H9 (cell line): ENCODE measurements around the gene ARFIP1. TPM values are rescaled to one million over a fixed set of nuclear protein-coding genes. Genes with fewer than 3 reads are reported as not detected.

ENCODE experiments used
- DNase-seq: peaks from one replicate; pipeline ENCODE4 v3.0.0-alpha.2; 2017
- H2AFZ ChIP-seq: one replicate; pipeline ENCODE4 v1.6.1; 2013; ENCODE audit warnings: mild to moderate bottlenecking, low read length, control low read depth, moderate library complexity
- H2AK5ac ChIP-seq: 2 replicates; pipeline ENCODE4 v1.6.1; 2013; ENCODE audit warnings: low read length, control low read depth, mixed read lengths; ENCODE audit not compliant: insufficient read length
- H2BK120ac ChIP-seq: one replicate; pipeline ENCODE4 v1.6.1; 2013; ENCODE audit warnings: low read depth, mild to moderate bottlenecking, low read length, control low read depth, inconsistent platforms; ENCODE audit not compliant: poor library complexity, severe bottlenecking
- H2BK12ac ChIP-seq: 2 replicates; pipeline ENCODE4 v1.6.1; 2013; ENCODE audit warnings: low read length, control low read depth, mixed read lengths, low read depth; ENCODE audit not compliant: insufficient read length
- H2BK15ac ChIP-seq: 2 replicates; pipeline ENCODE4 v1.6.1; 2013; ENCODE audit warnings: low read depth, low read length, control low read depth
- H2BK20ac ChIP-seq: one replicate; pipeline ENCODE4 v1.6.1; 2013; ENCODE audit warnings: low read depth, mild to moderate bottlenecking, low read length, control low read depth, inconsistent platforms; ENCODE audit not compliant: poor library complexity, severe bottlenecking
- H2BK5ac ChIP-seq: 2 replicates; pipeline ENCODE4 v1.6.1; 2013; ENCODE audit warnings: low read length, control low read depth, mixed read lengths; ENCODE audit not compliant: insufficient read length
- H3K14ac ChIP-seq: 2 replicates; pipeline ENCODE4 v1.6.1; 2013; ENCODE audit warnings: low read length, control low read depth; ENCODE audit not compliant: insufficient read depth
- H3K18ac ChIP-seq: 2 replicates; pipeline ENCODE4 v1.6.1; 2013; ENCODE audit warnings: low read depth, mild to moderate bottlenecking, mixed read lengths, low read length, control low read depth; ENCODE audit not compliant: insufficient read length
- H3K23ac ChIP-seq: 2 replicates; pipeline ENCODE4 v1.6.1; 2013; ENCODE audit warnings: low read length, control low read depth, mixed read lengths, low read depth; ENCODE audit not compliant: insufficient read length
- H3K23me2 ChIP-seq: 2 replicates; pipeline ENCODE4 v1.6.1; 2013; ENCODE audit warnings: low read depth, mild to moderate bottlenecking, mixed read lengths, low read length, control low read depth; ENCODE audit not compliant: insufficient read length, poor library complexity, severe bottlenecking
- H3K27ac ChIP-seq: 2 replicates; pipeline ENCODE4 v1.5.1; 2013; ENCODE audit warnings: low read length, control low read depth, mixed read lengths, low read depth; ENCODE audit not compliant: insufficient read length
- H3K27me3 ChIP-seq: 2 replicates; pipeline ENCODE4 v1.6.1; 2013; ENCODE audit warnings: low read length, control low read depth, inconsistent platforms; ENCODE audit not compliant: insufficient read depth
- H3K4ac ChIP-seq: 2 replicates; pipeline ENCODE4 v1.6.1; 2013; ENCODE audit warnings: low read depth, mild to moderate bottlenecking, control low read depth, inconsistent platforms, low read length, moderate library complexity
- H3K4me1 ChIP-seq: 2 replicates; pipeline ENCODE4 v1.6.1; 2013; ENCODE audit warnings: low read length, control low read depth, inconsistent platforms; ENCODE audit not compliant: insufficient read depth
- H3K4me2 ChIP-seq: 2 replicates; pipeline ENCODE4 v1.6.1; 2013; ENCODE audit warnings: low read length, control low read depth, mixed read lengths; ENCODE audit not compliant: insufficient read length, insufficient read depth
- H3K56ac ChIP-seq: 2 replicates; pipeline ENCODE4 v1.6.1; 2013; ENCODE audit warnings: low read depth, mild to moderate bottlenecking, mixed read lengths, low read length, control low read depth; ENCODE audit not compliant: insufficient read length
- H3K79me1 ChIP-seq: 2 replicates; pipeline ENCODE4 v1.6.1; 2013; ENCODE audit warnings: low read depth, mild to moderate bottlenecking, moderate library complexity, low read length, control low read depth, inconsistent platforms; ENCODE audit not compliant: insufficient read depth, poor library complexity, severe bottlenecking
- H3K79me2 ChIP-seq: 2 replicates; pipeline ENCODE4 v1.6.1; 2013; ENCODE audit warnings: low read length, control low read depth, inconsistent platforms; ENCODE audit not compliant: insufficient read depth
- H3K9ac ChIP-seq: 2 replicates; pipeline ENCODE4 v1.6.1; 2013; ENCODE audit warnings: low read length, control low read depth, mixed read lengths; ENCODE audit not compliant: insufficient read length; ENCODE audit errors: extremely low read depth
- H3K9me3 ChIP-seq: one replicate; pipeline ENCODE4 v1.6.1; 2013; ENCODE audit warnings: low read depth, low read length, inconsistent platforms; ENCODE audit not compliant: control insufficient read depth
- H3T11ph ChIP-seq: one replicate; pipeline ENCODE4 v1.6.1; 2013; ENCODE audit warnings: mild to moderate bottlenecking, low read length, control low read depth, inconsistent platforms
- H4K20me1 ChIP-seq: one replicate; pipeline ENCODE4 v1.6.1; 2013; ENCODE audit not compliant: control insufficient read depth, insufficient read length, insufficient read depth
- H4K5ac ChIP-seq: 2 replicates; pipeline ENCODE4 v1.6.1; 2013; ENCODE audit warnings: low read depth, mild to moderate bottlenecking, mixed read lengths, low read length, control low read depth; ENCODE audit not compliant: insufficient read length
- H4K8ac ChIP-seq: replicated peaks from 2 replicates; pipeline ENCODE4 v1.6.1; 2013; ENCODE audit warnings: low read length, control low read depth, mixed read lengths, low read depth; ENCODE audit not compliant: insufficient read length
- H4K91ac ChIP-seq: 2 replicates; pipeline ENCODE4 v1.6.1; 2013; ENCODE audit warnings: low read depth, mild to moderate bottlenecking, moderate library complexity, mixed read lengths, low read length, control low read depth; ENCODE audit not compliant: insufficient read length
- H3K27ac Mint-ChIP-seq, 3 experiments: 2 replicates in 2 of 3; 3 replicates in 1 of 3; pipeline ENCODE4 v1.8.0; 2020 to 2021; ENCODE audit warnings: mixed read lengths in 3 of 3, mild to moderate bottlenecking in 1 of 3, moderate library complexity in 1 of 3
- H3K27me3 Mint-ChIP-seq: 2 replicates; pipeline ENCODE4 v1.8.0; 2021; ENCODE audit warnings: low read depth, mild to moderate bottlenecking, moderate library complexity, mixed read lengths
- H3K36me3 Mint-ChIP-seq, 3 experiments: 2 replicates in 2 of 3; 3 replicates in 1 of 3; pipeline ENCODE4 v1.8.0; 2020 to 2021; ENCODE audit warnings: low read depth in 3 of 3, mixed read lengths in 3 of 3; ENCODE audit not compliant: insufficient read depth in 1 of 3
- H3K4me1 Mint-ChIP-seq, 2 experiments: 2 replicates each; pipeline ENCODE4 v1.8.0; 2020; ENCODE audit warnings: mixed read lengths in 2 of 2
- H3K4me3 Mint-ChIP-seq, 2 experiments: 2 replicates in 1 of 2; 3 replicates in 1 of 2; pipeline ENCODE4 v1.8.0; 2020 to 2021; ENCODE audit warnings: mild to moderate bottlenecking in 2 of 2, mixed read lengths in 2 of 2, moderate library complexity in 1 of 2
- H3K9me3 Mint-ChIP-seq, 2 experiments: 2 replicates in 1 of 2; 3 replicates in 1 of 2; pipeline ENCODE4 v1.8.0; 2020; ENCODE audit warnings: mild to moderate bottlenecking in 2 of 2, mixed read lengths in 2 of 2, moderate library complexity in 1 of 2
- WGBS: extraction: QIAGEN DNeasy Blood & Tissue Kit; methylation state at CpG from one replicate; pipeline ENCODE4 v1.1.7; 2013; ENCODE audit warnings: missing lambda C conversion rate, low lambda C conversion rate, mixed read lengths; ENCODE audit not compliant: insufficient read length; ENCODE audit errors: extremely low coverage; 5-methylcytosine and 5-hydroxymethylcytosine counted together
- total RNA-seq: library from RNA; stranded (reverse); gene quantifications from 2 replicates; pipeline ENCODE4 v1.2.1, GENCODE V29; 2021
- TF ChIP-seq, protein P1 (sequence below): fragments of 200-600 bp; sonication (generic); conservative IDR thresholded peaks from 3 replicates; pipeline ENCODE4 v1.8.0; 2021; ENCODE audit warnings: antibody characterized with exemption, mild to moderate bottlenecking

Gene ARFIP1
- total RNA-seq, 1 experiment from 2014 or later = 30.8 TPM

DNA sequence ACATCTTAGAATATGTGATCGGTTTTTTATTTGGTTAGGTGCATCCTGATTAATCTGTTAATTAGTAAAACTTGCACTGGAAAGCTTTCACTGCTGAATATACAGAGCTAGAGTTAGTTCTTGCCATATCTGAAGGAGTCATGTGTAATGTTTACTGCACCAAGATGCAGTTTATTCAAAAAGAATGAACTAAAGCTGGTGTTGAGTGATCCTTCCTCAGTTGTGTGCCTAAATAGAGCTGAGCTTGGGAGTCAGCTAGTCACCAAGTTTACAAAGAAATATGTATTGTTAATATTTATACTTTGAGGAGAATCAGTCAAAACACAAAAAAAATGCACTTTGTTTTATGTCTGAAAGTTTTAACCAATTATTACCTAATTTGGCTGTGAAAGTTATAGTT lies 102.2 kb downstream of the ARFIP1 start:
- no peak overlapping the region for H3K27ac ChIP-seq
- H3K4me2 ChIP-seq = no peak overlapping the region
- no peak overlapping the region for H2BK120ac ChIP-seq
- no peaks in the 10 kb centered on the region for H3K27me3 ChIP-seq
- H3K79me2 ChIP-seq = no peaks in the 10 kb centered on the region
- no peaks in the 10 kb centered on the region for H3K9me3 ChIP-seq
- no peaks in the 10 kb centered on the region for H3K4me1 ChIP-seq
- no peaks in the 10 kb centered on the region for H3K27me3 Mint-ChIP-seq
- no peak overlapping the region for H3K23ac ChIP-seq
- no peak overlapping the region for H2BK15ac ChIP-seq
- no peak overlapping the region for H2AK5ac ChIP-seq
- no CpG with 5 or more reads among the region's 1 CpG for WGBS
- H2BK12ac ChIP-seq = no peak overlapping the region
- no peaks in the 10 kb centered on the region for H3K23me2 ChIP-seq
- no peak overlapping the region for H2BK20ac ChIP-seq
- H3K14ac ChIP-seq = no peak overlapping the region
- no peak overlapping the region for H4K8ac ChIP-seq
- H3T11ph ChIP-seq = no peak overlapping the region
- H3K4me1 Mint-ChIP-seq = peaks cover 17 to 18% of the 10 kb centered on the region in 2 experiments
- no peak overlapping the region for H2AFZ ChIP-seq
- no peak overlapping the region for H3K56ac ChIP-seq
- no peak overlapping the region for H2BK5ac ChIP-seq
- H3K18ac ChIP-seq = no peak overlapping the region
- H3K9me3 Mint-ChIP-seq = peaks cover 9 to 10% of the 10 kb centered on the region in 2 experiments
- H3K27ac Mint-ChIP-seq = no peak overlapping the region
- H3K79me1 ChIP-seq = no peaks in the 10 kb centered on the region
- no peak overlapping the region for H3K4me3 Mint-ChIP-seq
- TF ChIP-seq, protein P1, sequence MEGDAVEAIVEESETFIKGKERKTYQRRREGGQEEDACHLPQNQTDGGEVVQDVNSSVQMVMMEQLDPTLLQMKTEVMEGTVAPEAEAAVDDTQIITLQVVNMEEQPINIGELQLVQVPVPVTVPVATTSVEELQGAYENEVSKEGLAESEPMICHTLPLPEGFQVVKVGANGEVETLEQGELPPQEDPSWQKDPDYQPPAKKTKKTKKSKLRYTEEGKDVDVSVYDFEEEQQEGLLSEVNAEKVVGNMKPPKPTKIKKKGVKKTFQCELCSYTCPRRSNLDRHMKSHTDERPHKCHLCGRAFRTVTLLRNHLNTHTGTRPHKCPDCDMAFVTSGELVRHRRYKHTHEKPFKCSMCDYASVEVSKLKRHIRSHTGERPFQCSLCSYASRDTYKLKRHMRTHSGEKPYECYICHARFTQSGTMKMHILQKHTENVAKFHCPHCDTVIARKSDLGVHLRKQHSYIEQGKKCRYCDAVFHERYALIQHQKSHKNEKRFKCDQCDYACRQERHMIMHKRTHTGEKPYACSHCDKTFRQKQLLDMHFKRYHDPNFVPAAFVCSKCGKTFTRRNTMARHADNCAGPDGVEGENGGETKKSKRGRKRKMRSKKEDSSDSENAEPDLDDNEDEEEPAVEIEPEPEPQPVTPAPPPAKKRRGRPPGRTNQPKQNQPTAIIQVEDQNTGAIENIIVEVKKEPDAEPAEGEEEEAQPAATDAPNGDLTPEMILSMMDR = no peak
- DNase-seq = no peak
- no peak overlapping the region for H3K4ac ChIP-seq
- H4K20me1 ChIP-seq = no peaks in the 10 kb centered on the region
- H3K9ac ChIP-seq = no peak overlapping the region
- peaks cover 13 to 20% (median 16%) of the 10 kb centered on the region in 3 experiments for H3K36me3 Mint-ChIP-seq
- no peak overlapping the region for H4K91ac ChIP-seq
- H4K5ac ChIP-seq = no peak overlapping the region
